Measurements from ENCODE around the gene C19orf73. TPM values are rescaled to one million over a fixed set of nuclear protein-coding genes. Genes with fewer than 3 reads are reported as not detected.
A peak's percentile ranks its signal among the peaks of the same experiment; 100 is the strongest.

C19orf73 gene
- total and polyA plus RNA-seq, 4 donors, result 0.56 to 2.1 (median 1.7) TPM

- Histone ChIP-seq H3K27ac (ENCODE audit: low read depth in 1 of 2, low read length in 2 of 2) (no peak overlapping the region), H3K27me3 (ENCODE audit: control insufficient read depth in 4 of 4, insufficient read depth in 4 of 4, low read length in 3 of 4) (no peaks in the 10 kb centered on the region), H3K4me3 (ENCODE audit: low read depth in 1 of 3, low read length in 3 of 3) (no peak overlapping the region), H3K9me3 (ENCODE audit: control insufficient read depth in 4 of 4, low read length in 3 of 4) (no peaks in the 10 kb centered on the region), H3K36me3 (ENCODE audit: control insufficient read depth in 4 of 4, insufficient read depth in 3 of 4, low read depth in 1 of 4, low read length in 3 of 4) (no peaks in the 10 kb centered on the region), H3K4me1 (ENCODE audit: control insufficient read depth in 4 of 4, insufficient read depth in 4 of 4, low read length in 3 of 4) (peaks cover 0 to 14% (median 10%) of the 10 kb centered on the region in 4 donors), H3K9ac (ENCODE audit: low read depth in 1 of 2, low read length in 2 of 2) (no peak overlapping the region)
- 69% methylated on average over 15 of the region's 15 CpGs for WGBS
- TF ChIP-seq TAF1 (conservative IDR thresholded peaks at IDR 0.05) (no peak), JUND (IDR thresholded peaks at IDR 0.05) (no peak), FOXA1 (IDR thresholded peaks at IDR 0.05) (no peak), HNF4G (IDR thresholded peaks at IDR 0.05) (no peak), CTCF (IDR thresholded peaks at IDR 0.05; ENCODE audit: low read depth, low read length, missing input control) (no peak), RAD21 (IDR thresholded peaks at IDR 0.05) (no peak), HNF4A (conservative IDR thresholded peaks at IDR 0.05) (no peak), SP1 (IDR thresholded peaks at IDR 0.05) (no peak), NR2F2 (IDR thresholded peaks at IDR 0.05) (no peak), YY1 (IDR thresholded peaks at IDR 0.05) (no peak), GABPA (IDR thresholded peaks at IDR 0.05 in 1 of 2, conservative IDR thresholded peaks at IDR 0.05 in 1 of 2) (no peak), FOXA2 (IDR thresholded peaks at IDR 0.05) (no peak)
- TF ChIP-seq, protein P1, sequence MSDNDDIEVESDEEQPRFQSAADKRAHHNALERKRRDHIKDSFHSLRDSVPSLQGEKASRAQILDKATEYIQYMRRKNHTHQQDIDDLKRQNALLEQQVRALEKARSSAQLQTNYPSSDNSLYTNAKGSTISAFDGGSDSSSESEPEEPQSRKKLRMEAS (IDR thresholded peaks at IDR 0.05), result no peak
- TF ChIP-seq, protein P2, sequence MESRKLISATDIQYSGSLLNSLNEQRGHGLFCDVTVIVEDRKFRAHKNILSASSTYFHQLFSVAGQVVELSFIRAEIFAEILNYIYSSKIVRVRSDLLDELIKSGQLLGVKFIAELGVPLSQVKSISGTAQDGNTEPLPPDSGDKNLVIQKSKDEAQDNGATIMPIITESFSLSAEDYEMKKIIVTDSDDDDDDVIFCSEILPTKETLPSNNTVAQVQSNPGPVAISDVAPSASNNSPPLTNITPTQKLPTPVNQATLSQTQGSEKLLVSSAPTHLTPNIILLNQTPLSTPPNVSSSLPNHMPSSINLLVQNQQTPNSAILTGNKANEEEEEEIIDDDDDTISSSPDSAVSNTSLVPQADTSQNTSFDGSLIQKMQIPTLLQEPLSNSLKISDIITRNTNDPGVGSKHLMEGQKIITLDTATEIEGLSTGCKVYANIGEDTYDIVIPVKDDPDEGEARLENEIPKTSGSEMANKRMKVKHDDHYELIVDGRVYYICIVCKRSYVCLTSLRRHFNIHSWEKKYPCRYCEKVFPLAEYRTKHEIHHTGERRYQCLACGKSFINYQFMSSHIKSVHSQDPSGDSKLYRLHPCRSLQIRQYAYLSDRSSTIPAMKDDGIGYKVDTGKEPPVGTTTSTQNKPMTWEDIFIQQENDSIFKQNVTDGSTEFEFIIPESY (IDR thresholded peaks at IDR 0.05), result no peak
- no peak for DNase-seq (ENCODE audit: low spot score)
Measured at GRCh38 chr19:49128545-49129237, 9.7 kb upstream of the C19orf73 start.

GRCh38 chr19:49127674-49128544 lies 9.0 kb upstream of the C19orf73 start:
- H3K9ac ChIP-seq (ENCODE audit: low read depth in 1 of 2, low read length in 2 of 2), result no peak overlapping the region
- WGBS, result 6% methylated on average over 63 of the region's 63 CpGs
- TF ChIP-seq FOXA2 (IDR thresholded peaks at IDR 0.05) (no peak), RAD21 (IDR thresholded peaks at IDR 0.05) (no peak), JUND (IDR thresholded peaks at IDR 0.05) (no peak), ATF3 (IDR thresholded peaks at IDR 0.05) (no peak), YY1 (IDR thresholded peaks at IDR 0.05) (no peak), SP1 (IDR thresholded peaks at IDR 0.05) (peak; percentile 64), NR2F2 (IDR thresholded peaks at IDR 0.05) (no peak), CTCF (IDR thresholded peaks at IDR 0.05; ENCODE audit: low read depth, low read length, missing input control) (no peak)
- TF ChIP-seq, protein P2 (IDR thresholded peaks at IDR 0.05), result no peak
- TF ChIP-seq, protein P1 (IDR thresholded peaks at IDR 0.05), result no peak
- TF ChIP-seq, protein P3, sequence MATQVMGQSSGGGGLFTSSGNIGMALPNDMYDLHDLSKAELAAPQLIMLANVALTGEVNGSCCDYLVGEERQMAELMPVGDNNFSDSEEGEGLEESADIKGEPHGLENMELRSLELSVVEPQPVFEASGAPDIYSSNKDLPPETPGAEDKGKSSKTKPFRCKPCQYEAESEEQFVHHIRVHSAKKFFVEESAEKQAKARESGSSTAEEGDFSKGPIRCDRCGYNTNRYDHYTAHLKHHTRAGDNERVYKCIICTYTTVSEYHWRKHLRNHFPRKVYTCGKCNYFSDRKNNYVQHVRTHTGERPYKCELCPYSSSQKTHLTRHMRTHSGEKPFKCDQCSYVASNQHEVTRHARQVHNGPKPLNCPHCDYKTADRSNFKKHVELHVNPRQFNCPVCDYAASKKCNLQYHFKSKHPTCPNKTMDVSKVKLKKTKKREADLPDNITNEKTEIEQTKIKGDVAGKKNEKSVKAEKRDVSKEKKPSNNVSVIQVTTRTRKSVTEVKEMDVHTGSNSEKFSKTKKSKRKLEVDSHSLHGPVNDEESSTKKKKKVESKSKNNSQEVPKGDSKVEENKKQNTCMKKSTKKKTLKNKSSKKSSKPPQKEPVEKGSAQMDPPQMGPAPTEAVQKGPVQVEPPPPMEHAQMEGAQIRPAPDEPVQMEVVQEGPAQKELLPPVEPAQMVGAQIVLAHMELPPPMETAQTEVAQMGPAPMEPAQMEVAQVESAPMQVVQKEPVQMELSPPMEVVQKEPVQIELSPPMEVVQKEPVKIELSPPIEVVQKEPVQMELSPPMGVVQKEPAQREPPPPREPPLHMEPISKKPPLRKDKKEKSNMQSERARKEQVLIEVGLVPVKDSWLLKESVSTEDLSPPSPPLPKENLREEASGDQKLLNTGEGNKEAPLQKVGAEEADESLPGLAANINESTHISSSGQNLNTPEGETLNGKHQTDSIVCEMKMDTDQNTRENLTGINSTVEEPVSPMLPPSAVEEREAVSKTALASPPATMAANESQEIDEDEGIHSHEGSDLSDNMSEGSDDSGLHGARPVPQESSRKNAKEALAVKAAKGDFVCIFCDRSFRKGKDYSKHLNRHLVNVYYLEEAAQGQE (IDR thresholded peaks at IDR 0.05), result peak; percentile 56

More at GRCh38 chr19:49127674-49128544, 9.0 kb upstream of the C19orf73 start:
- Histone ChIP-seq H3K9me3 (ENCODE audit: control insufficient read depth in 4 of 4, low read length in 3 of 4) (no peaks in the 10 kb centered on the region), H3K4me1 (ENCODE audit: control insufficient read depth in 4 of 4, insufficient read depth in 4 of 4, low read length in 3 of 4) (peaks cover 0 to 11% (median 7%) of the 10 kb centered on the region in 4 donors), H3K36me3 (ENCODE audit: control insufficient read depth in 4 of 4, insufficient read depth in 3 of 4, low read depth in 1 of 4, low read length in 3 of 4) (no peaks in the 10 kb centered on the region), H3K4me3 (ENCODE audit: low read depth in 1 of 3, low read length in 3 of 3) (peak overlapping the region in 2 of 3 donors; percentile 25 to 70), H3K27me3 (ENCODE audit: control insufficient read depth in 4 of 4, insufficient read depth in 4 of 4, low read length in 3 of 4) (no peaks in the 10 kb centered on the region), H3K27ac (ENCODE audit: low read depth in 1 of 2, low read length in 2 of 2) (no peak overlapping the region)
- DNase-seq (ENCODE audit: low spot score), result peak; percentile 98
